ENCODE data around the gene ASCL4. TPM values are rescaled to one million over a fixed set of nuclear protein-coding genes. Genes with fewer than 3 reads are reported as not detected.

ASCL4 gene
- total RNA-seq, 2 experiments from 2014 or later: not detected

GRCh38 chr12:107730618-107731341 lies 43.7 kb upstream of the ASCL4 start:
- intact Hi-C loops (cut with micrococcal nuclease; ENCODE audit: unreplicated experiment): no loop called here
- H3K9me3 ChIP-seq (ENCODE audit: low read length): no peaks in the 10 kb centered on the region
- ChIA-PET POLR2A (no interaction called here), CTCF (ENCODE audit: unreplicated experiment) (no interaction called here)
- DNase-seq (ENCODE audit: low spot score): no peak
- TF ChIP-seq EZH2phosphoT487 (IDR thresholded peaks at IDR 0.05; ENCODE audit: borderline replicate concordance, low read depth, low read length) (no peak), CTCF (conservative IDR thresholded peaks at IDR 0.05; ENCODE audit: low read length) (no peak)
- H3K9me2 ChIP-seq (ENCODE audit: insufficient read depth, low read length): no peaks in the 10 kb centered on the region
- no peak overlapping the region for H3K4me2 ChIP-seq (ENCODE audit: low read length)
- peaks cover 8% of the 10 kb centered on the region for H3K4me1 ChIP-seq (ENCODE audit: insufficient read depth, low read length, poor library complexity, severe bottlenecking)
- no peak overlapping the region for H2AFZ ChIP-seq (ENCODE audit: low read length)
- H3K27ac ChIP-seq (ENCODE audit: low read depth, low read length, poor library complexity, severe bottlenecking): no peak overlapping the region
- H3K79me2 ChIP-seq (ENCODE audit: insufficient read depth, low read depth, low read length): no peaks in the 10 kb centered on the region
- peaks cover 40% of the 10 kb centered on the region for H3K36me3 ChIP-seq (ENCODE audit: insufficient read depth, low read length)
- no peak overlapping the region for H3K4me3 ChIP-seq (ENCODE audit: low read depth, low read length, poor library complexity, severe bottlenecking)
- BruUV-seq (replicated peaks): no TSS peak
- H4K20me1 ChIP-seq (ENCODE audit: insufficient read depth, low read length): no peaks in the 10 kb centered on the region

- H3K9me2 ChIP-seq (ENCODE audit: insufficient read depth, low read length): no peaks in the 10 kb centered on the region
- ChIA-PET POLR2A (no interaction called here), CTCF (ENCODE audit: unreplicated experiment) (no interaction called here)
- intact Hi-C loops (cut with micrococcal nuclease; ENCODE audit: unreplicated experiment): no loop called here
- no TSS peak for BruUV-seq (replicated peaks)
- H2AFZ ChIP-seq (ENCODE audit: low read length): no peak overlapping the region
- no peak overlapping the region for H3K27ac ChIP-seq (ENCODE audit: low read depth, low read length, poor library complexity, severe bottlenecking)
- H3K4me3 ChIP-seq (ENCODE audit: low read depth, low read length, poor library complexity, severe bottlenecking): no peak overlapping the region
- DNase-seq (ENCODE audit: low spot score): peak; percentile 12
- H3K79me2 ChIP-seq (ENCODE audit: insufficient read depth, low read depth, low read length): no peaks in the 10 kb centered on the region
- no peaks in the 10 kb centered on the region for H3K9me3 ChIP-seq (ENCODE audit: low read length)
- TF ChIP-seq CTCF (conservative IDR thresholded peaks at IDR 0.05; ENCODE audit: low read length): peak; percentile 33; the same call in 1 of the 2 replicates
- no peak for TF ChIP-seq EZH2phosphoT487 (IDR thresholded peaks at IDR 0.05; ENCODE audit: borderline replicate concordance, low read depth, low read length)
- no peak overlapping the region for H3K4me2 ChIP-seq (ENCODE audit: low read length)
- H3K4me1 ChIP-seq (ENCODE audit: insufficient read depth, low read length, poor library complexity, severe bottlenecking): peaks cover 8% of the 10 kb centered on the region
- 0 out of 2 replicates have a peak, but pooled peaks cover under 1% of the 10 kb centered on the region for H4K20me1 ChIP-seq (ENCODE audit: insufficient read depth, low read length)
- peaks cover 46% of the 10 kb centered on the region for H3K36me3 ChIP-seq (ENCODE audit: insufficient read depth, low read length)
Measured at GRCh38 chr12:107731366-107731765, 43.1 kb upstream of the ASCL4 start.

GRCh38 chr12:107732365-107732764 lies 42.1 kb upstream of the ASCL4 start:
- H3K4me2 ChIP-seq (ENCODE audit: low read length): no peak overlapping the region
- intact Hi-C loops (cut with micrococcal nuclease; ENCODE audit: unreplicated experiment): no loop called here
- CTCF ChIA-PET (ENCODE audit: unreplicated experiment): no interaction called here
- H3K4me3 ChIP-seq (ENCODE audit: low read depth, low read length, poor library complexity, severe bottlenecking): no peak overlapping the region
- H2AFZ ChIP-seq (ENCODE audit: low read length): no peak overlapping the region
- BruUV-seq (replicated peaks): no TSS peak
- H3K36me3 ChIP-seq (ENCODE audit: insufficient read depth, low read length): peaks cover 55% of the 10 kb centered on the region
- POLR2A ChIA-PET: interaction anchor here (0.6 kb wide), 1 partner anchor 1367 kb away, joined by 3 read pairs; no protein-coding TSS in a partner anchor
- H3K9me3 ChIP-seq (ENCODE audit: low read length): no peaks in the 10 kb centered on the region
- H3K79me2 ChIP-seq (ENCODE audit: insufficient read depth, low read depth, low read length): no peaks in the 10 kb centered on the region
- no peaks in the 10 kb centered on the region for H3K9me2 ChIP-seq (ENCODE audit: insufficient read depth, low read length)
- H4K20me1 ChIP-seq (ENCODE audit: insufficient read depth, low read length): peaks cover 4% of the 10 kb centered on the region; the same call in 1 of the 2 replicates
- TF ChIP-seq CTCF (conservative IDR thresholded peaks at IDR 0.05; ENCODE audit: low read length) (no peak), EZH2phosphoT487 (IDR thresholded peaks at IDR 0.05; ENCODE audit: borderline replicate concordance, low read depth, low read length) (no peak)
- H3K4me1 ChIP-seq (ENCODE audit: insufficient read depth, low read length, poor library complexity, severe bottlenecking): peaks cover 18% of the 10 kb centered on the region
- no peak overlapping the region for H3K27ac ChIP-seq (ENCODE audit: low read depth, low read length, poor library complexity, severe bottlenecking)
- no peak for DNase-seq (ENCODE audit: low spot score)

Measured in OCI-LY7 (cell line).